ENCODE results near the gene ZYX. TPM values are rescaled to one million over a fixed set of nuclear protein-coding genes. Genes with fewer than 3 reads are reported as not detected.

ZYX gene
- total RNA-seq, 3 donors from 2014 or later (not counting 1 experiment from before 2014, with no cell fraction given), result 168 to 219 (median 186) TPM

DNA sequence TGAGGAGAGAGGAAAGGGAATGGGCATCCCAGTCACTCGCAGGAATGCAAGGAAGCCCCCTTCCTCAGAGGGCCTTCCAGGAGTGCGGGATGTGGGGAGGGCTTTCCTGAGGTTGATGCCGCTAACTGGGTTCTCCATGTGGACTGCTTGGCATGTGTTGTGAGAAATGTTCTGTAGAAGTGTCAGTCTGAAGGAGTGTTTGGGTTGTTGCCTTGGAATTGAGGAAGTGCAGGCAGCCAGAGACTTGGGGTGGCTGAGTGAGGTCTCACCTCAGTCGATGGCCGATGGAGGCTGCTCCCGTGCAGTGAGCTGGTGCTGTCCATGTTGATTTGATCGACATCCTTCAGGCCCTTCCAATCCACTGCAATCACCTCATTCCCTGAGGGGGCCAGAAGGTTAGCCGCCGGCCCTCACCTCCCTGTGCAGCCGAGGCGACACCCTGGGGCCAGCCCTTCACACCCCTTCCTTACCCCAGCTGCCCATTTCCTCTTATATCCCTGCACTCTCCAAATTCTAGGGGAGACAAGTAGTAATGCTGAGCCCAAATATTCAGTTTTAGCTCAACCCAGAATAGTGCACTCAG is 21.3 kb upstream of the ZYX start:
- Histone ChIP-seq H3K36me3 (ENCODE audit: control insufficient read depth, insufficient read depth, low read length) (no peaks in the 10 kb centered on the region), H3K27ac (ENCODE audit: low read length) (no peak overlapping the region), H3K4me1 (ENCODE audit: control insufficient read depth, insufficient read depth, low read length) (peaks cover 12% of the 10 kb centered on the region), H3K27me3 (ENCODE audit: control insufficient read depth, insufficient read depth, low read length) (peaks cover 17% of the 10 kb centered on the region), H3K9me3 (ENCODE audit: control insufficient read depth, insufficient read depth, low read length) (no peaks in the 10 kb centered on the region), H3K4me3 (ENCODE audit: low read length) (no peak overlapping the region)
- TF ChIP-seq, protein P1, sequence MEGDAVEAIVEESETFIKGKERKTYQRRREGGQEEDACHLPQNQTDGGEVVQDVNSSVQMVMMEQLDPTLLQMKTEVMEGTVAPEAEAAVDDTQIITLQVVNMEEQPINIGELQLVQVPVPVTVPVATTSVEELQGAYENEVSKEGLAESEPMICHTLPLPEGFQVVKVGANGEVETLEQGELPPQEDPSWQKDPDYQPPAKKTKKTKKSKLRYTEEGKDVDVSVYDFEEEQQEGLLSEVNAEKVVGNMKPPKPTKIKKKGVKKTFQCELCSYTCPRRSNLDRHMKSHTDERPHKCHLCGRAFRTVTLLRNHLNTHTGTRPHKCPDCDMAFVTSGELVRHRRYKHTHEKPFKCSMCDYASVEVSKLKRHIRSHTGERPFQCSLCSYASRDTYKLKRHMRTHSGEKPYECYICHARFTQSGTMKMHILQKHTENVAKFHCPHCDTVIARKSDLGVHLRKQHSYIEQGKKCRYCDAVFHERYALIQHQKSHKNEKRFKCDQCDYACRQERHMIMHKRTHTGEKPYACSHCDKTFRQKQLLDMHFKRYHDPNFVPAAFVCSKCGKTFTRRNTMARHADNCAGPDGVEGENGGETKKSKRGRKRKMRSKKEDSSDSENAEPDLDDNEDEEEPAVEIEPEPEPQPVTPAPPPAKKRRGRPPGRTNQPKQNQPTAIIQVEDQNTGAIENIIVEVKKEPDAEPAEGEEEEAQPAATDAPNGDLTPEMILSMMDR (IDR thresholded peaks at IDR 0.05), result no peak
- Mint-ChIP-seq H3K4me3 (peak overlapping the region; percentile 77), H3K9me3 (no peaks in the 10 kb centered on the region), H3K4me1 (peaks cover 6 to 34% of the 10 kb centered on the region in 2 donors), H3K36me3 (no peaks in the 10 kb centered on the region), H3K27me3 (ENCODE audit: low read depth in 2 of 2) (peaks cover 20 to 32% of the 10 kb centered on the region in 2 donors), H3K27ac (no peak overlapping the region)
- 73% methylated on average over 11 of the region's 11 CpGs for WGBS (ENCODE audit: insufficient coverage)
- DNase-seq, result no peak
- intact Hi-C loops (cut with micrococcal nuclease), result no loop called here
- no peak for ATAC-seq

GRCh38 chr7:143360788-143361551 is 20.2 kb upstream of the ZYX start:
- Histone ChIP-seq H3K4me1 (ENCODE audit: control insufficient read depth, insufficient read depth, low read length) (peaks cover 12% of the 10 kb centered on the region), H3K27me3 (ENCODE audit: control insufficient read depth, insufficient read depth, low read length) (peaks cover 17% of the 10 kb centered on the region), H3K9me3 (ENCODE audit: control insufficient read depth, insufficient read depth, low read length) (no peaks in the 10 kb centered on the region), H3K4me3 (ENCODE audit: low read length) (no peak overlapping the region), H3K27ac (ENCODE audit: low read length) (no peak overlapping the region), H3K36me3 (ENCODE audit: control insufficient read depth, insufficient read depth, low read length) (no peaks in the 10 kb centered on the region)
- Mint-ChIP-seq H3K36me3 (no peaks in the 10 kb centered on the region), H3K9me3 (no peaks in the 10 kb centered on the region), H3K27me3 (ENCODE audit: low read depth in 2 of 2) (peaks cover 23 to 36% of the 10 kb centered on the region in 2 donors), H3K4me1 (peaks cover 6 to 34% of the 10 kb centered on the region in 2 donors), H3K4me3 (peak overlapping the region; percentile 77), H3K27ac (peak overlapping the region in 1 of 2 donors; percentile 4)
- DNase-seq, result no peak
- TF ChIP-seq, protein P1 (IDR thresholded peaks at IDR 0.05), result no peak
- 76% methylated on average over 19 of the region's 19 CpGs for WGBS (ENCODE audit: insufficient coverage)
- intact Hi-C loops (cut with micrococcal nuclease), result no loop called here
- no peak for ATAC-seq

- Mint-ChIP-seq H3K4me3 (peak overlapping the region; percentile 93), H3K36me3 (no peaks in the 10 kb centered on the region), H3K27me3 (ENCODE audit: low read depth in 2 of 2) (peaks cover 23 to 36% of the 10 kb centered on the region in 2 donors), H3K4me1 (peaks cover 6 to 34% of the 10 kb centered on the region in 2 donors), H3K9me3 (no peaks in the 10 kb centered on the region), H3K27ac (peak overlapping the region in 1 of 2 donors; percentile 76)
- ATAC-seq (peak; percentile 8 to 25 (median 20)), DNase-seq (peak in 1 of 2 donors; percentile 29)
- Histone ChIP-seq H3K4me1 (ENCODE audit: control insufficient read depth, insufficient read depth, low read length) (peaks cover 12% of the 10 kb centered on the region), H3K27ac (ENCODE audit: low read length) (no peak overlapping the region), H3K9me3 (ENCODE audit: control insufficient read depth, insufficient read depth, low read length) (no peaks in the 10 kb centered on the region), H3K4me3 (ENCODE audit: low read length) (peak overlapping the region; percentile 58), H3K36me3 (ENCODE audit: control insufficient read depth, insufficient read depth, low read length) (no peaks in the 10 kb centered on the region), H3K27me3 (ENCODE audit: control insufficient read depth, insufficient read depth, low read length) (peaks cover 17% of the 10 kb centered on the region)
- WGBS (ENCODE audit: insufficient coverage), result 9% methylated on average over 46 of the region's 46 CpGs
- TF ChIP-seq, protein P1 (IDR thresholded peaks at IDR 0.05), result no peak
- intact Hi-C loops (cut with micrococcal nuclease), result no loop called here
Measured at GRCh38 chr7:143361552-143362130, 19.5 kb upstream of the ZYX start.

Data from natural killer cell (primary cell).